HG03457 (cell line): Measurements from ENCODE around the gene AMIGO1.

Source experiments
- ATAC-seq: cut with Tn5 transposase; IDR thresholded peaks from one replicate; pipeline ENCODE4 v1.9.1; 2021; ENCODE audit warnings: moderate number of reproducible peaks; ENCODE audit not compliant: unreplicated experiment

The AMIGO1 gene

GRCh38 chr1:109509176-109510134, at the start of gene AMIGO1:
AMIGO1 (minus strand) TSS chr1:109509727; CDS start chr1:109508912, 815 bp downstream.
- no peak for ATAC-seq

- ATAC-seq: no peak
Measured at GRCh38 chr1:109557520-109557919, 48.0 kb upstream of the AMIGO1 start.

- no peak for ATAC-seq
Measured at GRCh38 chr1:109556563-109556962, 47.0 kb upstream of the AMIGO1 start.

DNA sequence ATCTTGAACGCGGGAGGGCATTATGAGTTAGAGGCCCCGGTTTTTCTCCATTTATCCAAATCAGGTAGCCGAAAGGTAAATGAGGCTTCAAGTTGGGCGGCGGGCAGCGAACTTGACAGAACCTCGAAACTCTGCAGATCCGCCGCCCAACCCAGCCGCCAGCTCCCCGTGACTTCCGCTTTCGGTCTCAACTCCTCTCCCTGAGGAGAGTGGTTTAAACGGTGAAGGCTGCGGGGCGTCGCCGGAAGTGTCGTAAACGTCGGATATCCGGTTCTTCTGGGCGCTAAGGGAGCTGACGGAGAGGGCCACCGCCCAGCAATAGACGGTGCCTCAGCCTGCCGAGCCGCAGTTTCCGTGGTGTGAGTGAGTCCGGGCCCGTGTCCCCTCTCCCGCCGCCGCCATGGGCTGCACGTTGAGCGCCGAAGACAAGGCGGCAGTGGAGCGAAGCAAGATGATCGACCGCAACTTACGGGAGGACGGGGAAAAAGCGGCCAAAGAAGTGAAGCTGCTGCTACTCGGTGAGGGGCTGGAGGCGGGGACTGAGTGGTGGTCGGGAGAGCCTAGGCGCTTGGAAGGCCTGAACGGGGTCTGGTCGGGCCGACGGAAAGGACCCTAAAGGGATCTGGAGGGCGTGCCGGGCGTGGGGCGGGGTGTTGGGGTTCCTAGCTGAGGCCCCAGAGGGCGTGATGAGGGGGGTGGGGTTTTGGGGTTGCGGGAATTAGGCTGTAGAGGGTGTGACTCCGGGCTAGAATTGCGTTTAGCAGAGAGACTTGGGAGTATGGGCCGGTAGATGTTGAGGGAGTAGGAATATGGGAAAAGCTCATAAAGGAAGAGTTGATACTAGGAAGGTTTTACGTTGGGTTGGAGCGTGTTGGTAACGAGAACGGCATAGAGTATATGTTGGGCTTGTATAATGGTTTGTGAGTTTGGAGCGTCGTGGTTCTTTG, 39.1 kb upstream of the AMIGO1 start, which contains the start of gene GNAI3:
Gene GNAI3 (plus strand): TSS at position 295 of the 947 bp plus-strand sequence. CDS start 106 bp downstream, at position 401.
- peak; percentile 76 for ATAC-seq

GRCh38 chr1:109547463-109548320, 38.2 kb upstream of the AMIGO1 start:
- peak; percentile 13 for ATAC-seq

- ATAC-seq: no peak
Measured at GRCh38 chr1:109546311-109547109, 37.0 kb upstream of the AMIGO1 start.

GRCh38 chr1:109543988-109544735, 34.6 kb upstream of the AMIGO1 start:
- ATAC-seq: no peak

GRCh38 chr1:109543283-109543987, 33.9 kb upstream of the AMIGO1 start:
- ATAC-seq: no peak

GRCh38 chr1:109542657-109543056, 33.1 kb upstream of the AMIGO1 start:
- no peak for ATAC-seq

DNA sequence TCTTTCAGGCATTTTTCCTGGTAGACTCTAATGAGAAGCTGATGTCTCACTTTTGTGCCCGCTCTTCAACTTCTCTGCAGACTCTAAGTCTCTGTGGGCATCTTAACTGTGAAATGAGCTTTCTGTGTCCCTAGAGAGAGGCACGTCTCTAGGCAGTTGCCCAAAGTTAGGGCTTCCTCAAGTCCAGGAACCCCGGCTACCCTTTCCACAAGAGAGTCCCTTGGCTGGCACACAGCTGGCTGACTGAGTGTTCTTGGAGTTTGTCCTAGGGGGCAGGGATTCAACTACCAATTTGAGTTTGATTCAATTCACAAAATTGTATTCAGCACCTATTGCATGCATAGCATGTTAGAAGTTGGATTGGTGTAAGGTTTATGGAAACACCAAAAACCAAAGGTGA, 31.6 kb upstream of the AMIGO1 start:
- no peak for ATAC-seq

DNA sequence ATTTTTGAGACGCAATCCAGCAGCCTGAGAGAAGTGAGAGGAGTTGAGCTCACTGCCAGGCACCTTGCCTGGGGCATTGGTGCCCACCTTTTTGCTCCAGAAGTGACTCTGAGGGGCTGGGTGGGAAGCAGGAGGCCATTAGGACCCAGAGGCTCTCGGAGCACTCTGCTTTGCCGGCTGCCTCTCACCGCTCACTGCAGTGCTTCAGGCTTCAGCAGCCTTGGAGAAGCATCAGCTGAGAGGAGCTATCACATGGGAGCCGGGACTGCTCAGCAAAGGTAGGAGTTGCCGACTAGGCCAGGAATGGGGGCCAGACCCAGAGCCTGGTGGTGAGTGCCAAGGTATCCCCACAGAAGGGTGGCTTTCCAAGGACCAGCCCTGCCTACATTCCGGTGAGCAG, 30.1 kb upstream of the AMIGO1 start, which contains the start of gene GPR61:
Gene GPR61 (plus strand): TSS at position 197 of the 400 bp plus-strand sequence. CDS start 3,151 bp downstream, outside the sequence.
- no peak for ATAC-seq

DNA sequence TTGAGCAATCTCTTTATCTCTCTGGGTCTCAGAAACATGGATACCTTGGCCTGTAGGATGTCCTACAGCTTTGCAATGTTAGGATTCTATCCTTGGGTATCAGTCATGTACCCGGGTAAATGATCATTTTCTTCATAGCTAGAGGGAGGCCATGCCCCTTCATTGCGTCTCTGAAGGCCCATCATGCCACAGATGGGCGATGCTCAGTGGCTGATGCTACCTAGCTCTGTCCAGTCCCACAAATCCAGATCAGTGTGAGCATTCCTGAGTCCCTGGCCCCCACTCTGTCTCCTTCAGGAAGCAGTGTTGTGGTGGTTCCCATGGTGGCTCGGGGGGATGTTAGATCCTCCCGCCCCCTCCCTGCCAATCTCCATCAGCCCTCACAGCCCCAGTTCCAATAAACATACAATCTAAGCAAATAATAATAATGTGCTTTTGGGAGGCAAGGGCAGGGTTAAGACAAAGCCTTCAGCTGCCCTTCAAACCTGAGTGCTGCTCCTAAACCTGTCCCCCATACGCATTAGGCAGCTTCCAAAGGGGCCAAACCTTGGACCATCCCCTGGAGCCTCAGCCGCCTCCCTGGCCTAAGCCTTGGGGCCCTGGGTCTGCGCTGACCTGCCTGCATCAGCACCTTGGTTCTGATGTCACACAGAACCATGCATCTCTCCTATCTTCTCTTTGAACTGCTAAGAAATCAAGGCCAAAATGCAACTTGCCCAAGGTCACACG, 29.5 kb upstream of the AMIGO1 start:
- no peak for ATAC-seq

DNA sequence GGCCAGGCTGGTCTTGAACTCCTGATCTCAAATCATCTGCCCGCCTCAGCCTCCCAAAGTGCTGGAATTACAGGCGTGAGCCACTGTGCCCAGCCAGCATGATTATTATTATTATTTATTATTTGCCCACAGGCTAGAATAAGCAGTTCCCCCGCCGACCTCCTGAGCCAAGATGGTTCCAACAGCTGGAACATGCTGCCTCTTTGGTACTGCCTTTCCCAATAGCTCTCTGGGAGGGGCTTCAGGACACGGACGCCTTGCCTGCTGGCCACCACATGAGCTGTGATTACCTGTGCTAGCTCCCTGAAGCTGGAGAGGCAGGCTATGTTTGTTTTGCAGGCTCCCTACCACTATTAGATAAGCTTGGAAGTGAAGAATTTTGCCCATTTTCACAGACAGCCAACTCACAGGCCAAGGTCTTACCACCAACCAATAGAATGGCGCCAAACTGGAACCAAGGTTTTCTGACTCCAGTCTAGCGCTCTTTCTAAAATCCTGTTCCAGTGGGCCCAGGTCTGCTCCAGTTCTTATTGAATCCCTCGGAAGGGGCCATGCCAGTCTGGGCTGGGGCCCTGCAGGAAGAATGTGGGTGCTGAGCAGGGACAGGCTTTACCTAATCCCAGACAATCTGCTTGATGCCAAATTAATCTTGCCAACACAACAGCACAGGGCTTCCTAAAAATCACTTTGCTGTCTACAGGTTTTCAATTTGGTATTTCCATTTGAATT, 28.1 kb upstream of the AMIGO1 start:
- ATAC-seq: no peak

- no peak for ATAC-seq
Measured at GRCh38 chr1:109535971-109536491, 26.5 kb upstream of the AMIGO1 start.

GRCh38 chr1:109535481-109535880, 26.0 kb upstream of the AMIGO1 start:
- ATAC-seq: no peak

GRCh38 chr1:109534307-109534858, 24.9 kb upstream of the AMIGO1 start:
- ATAC-seq: no peak
